ENCODE data around the gene DIS3L. TPM values are rescaled to one million over a fixed set of nuclear protein-coding genes. Genes with fewer than 3 reads are reported as not detected.
"Not testable (repeated sequence)": the region's sequence is repeated elsewhere in the genome, so short reads cannot be mapped to it uniquely, and the experiment has no call there.

DIS3L gene
- total RNA-seq (28.5 TPM), polyA plus RNA-seq (ENCODE audit: insufficient read depth, low read depth, low replicate concordance) (10.6 TPM)
- long read RNA-seq, donor 1, result 0 reads
- long read RNA-seq, donor 2, partial matches to known transcripts, result 0 of 2 reads
- long read RNA-seq, donor 2, other reads (novel, unspliced or antisense), result 0 of 2 reads
- long read RNA-seq, donor 3, partial matches to known transcripts, result 6 of 8 reads
- long read RNA-seq, donor 3, other reads (novel, unspliced or antisense), result 0 of 8 reads
- long read RNA-seq, donor 4, transcript DIS3L-202 (17 exons, 3,647 nt), result major isoform, 5 of 17 reads
- long read RNA-seq, donor 4, partial matches to known transcripts, result 12 of 17 reads
- long read RNA-seq, donor 4, other reads (novel, unspliced or antisense), result 0 of 17 reads
- long read RNA-seq, donor 5, result 0 reads
- long read RNA-seq, donor 6, partial matches to known transcripts, result 0 of 1 reads
- long read RNA-seq, donor 6, other reads (novel, unspliced or antisense), result 0 of 1 reads
- long read RNA-seq, donor 7, transcript DIS3L-202 (17 exons, 3,647 nt), result major isoform, 10 of 23 reads
- long read RNA-seq, donor 7, partial matches to known transcripts, result 0 of 23 reads
- long read RNA-seq, donor 7, other reads (novel, unspliced or antisense), result 13 of 23 reads
- long read RNA-seq, donor 8, partial matches to known transcripts, result 0 of 2 reads
- long read RNA-seq, donor 8, other reads (novel, unspliced or antisense), result 0 of 2 reads
- long read RNA-seq, donor 9, result 0 reads
- long read RNA-seq, donor 10, partial matches to known transcripts, result 14 of 15 reads
- long read RNA-seq, donor 10, other reads (novel, unspliced or antisense), result 0 of 15 reads

DNA sequence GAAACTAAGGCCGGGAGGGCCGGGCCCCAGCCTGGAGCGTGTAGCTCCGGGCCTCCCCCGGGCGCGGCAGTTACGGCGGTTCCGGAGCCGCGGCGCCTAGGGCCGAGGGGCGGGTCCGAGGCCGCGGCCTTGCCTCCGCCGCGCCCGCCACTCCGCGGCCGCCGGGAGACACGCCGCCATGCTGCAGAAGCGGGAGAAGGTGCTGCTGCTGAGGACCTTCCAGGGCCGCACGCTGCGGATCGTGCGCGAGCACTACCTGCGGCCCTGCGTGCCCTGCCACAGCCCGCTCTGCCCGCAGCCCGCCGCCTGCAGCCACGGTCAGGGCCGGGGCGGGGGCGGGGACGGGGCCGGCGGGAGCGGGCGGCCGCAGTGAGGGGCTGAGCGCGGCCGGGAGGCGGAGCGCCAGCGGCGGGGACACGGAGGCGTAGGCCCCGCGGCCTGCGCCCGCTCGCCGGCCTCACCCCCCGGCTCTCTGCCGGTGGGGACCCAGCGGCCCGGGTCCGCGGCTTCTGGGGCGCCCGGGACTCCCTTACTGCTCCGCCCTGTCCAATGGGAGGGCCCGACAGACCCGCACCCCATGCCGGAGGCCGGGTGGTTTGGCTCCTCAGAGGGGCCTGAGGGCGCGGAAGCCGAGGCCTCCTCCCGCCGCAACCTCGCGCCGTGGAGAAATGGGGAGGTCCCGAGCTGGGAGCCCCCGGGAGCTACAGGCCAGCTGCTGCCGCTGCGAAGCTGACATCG is at the start of gene DIS3L:
Gene DIS3L (plus strand): TSS at position 150 of the 738 bp plus-strand sequence. CDS start 29 bp downstream, at position 179.
- no peaks in the 10 kb centered on the region for H3K9me3 ChIP-seq (ENCODE audit: control insufficient read depth in 2 of 3, insufficient read depth in 1 of 3, low read length in 3 of 3)
- peak within 1 kb of the TSS; percentile 64 to 77 (median 74) for H3K4me3 ChIP-seq (ENCODE audit: low read length in 3 of 3)
- peak within 1 kb of the TSS; percentile 34 to 86 (median 83) for H3K9ac ChIP-seq (ENCODE audit: low read length in 3 of 3)
- peak; percentile 66 to 85 (median 74) for DNase-seq
- H3K36me3 ChIP-seq (ENCODE audit: control insufficient read depth in 2 of 3, insufficient read depth in 3 of 3, low read length in 3 of 3), result peaks cover 0 to 3% (median 0%) of the 10 kb centered on the region in 3 donors
- peaks cover 0 to 16% (median 0%) of the 10 kb centered on the region in 3 donors for H3K4me1 ChIP-seq (ENCODE audit: control insufficient read depth in 2 of 3, insufficient read depth in 2 of 3, low read depth in 1 of 3, low read length in 3 of 3)
- TF ChIP-seq, protein P1, sequence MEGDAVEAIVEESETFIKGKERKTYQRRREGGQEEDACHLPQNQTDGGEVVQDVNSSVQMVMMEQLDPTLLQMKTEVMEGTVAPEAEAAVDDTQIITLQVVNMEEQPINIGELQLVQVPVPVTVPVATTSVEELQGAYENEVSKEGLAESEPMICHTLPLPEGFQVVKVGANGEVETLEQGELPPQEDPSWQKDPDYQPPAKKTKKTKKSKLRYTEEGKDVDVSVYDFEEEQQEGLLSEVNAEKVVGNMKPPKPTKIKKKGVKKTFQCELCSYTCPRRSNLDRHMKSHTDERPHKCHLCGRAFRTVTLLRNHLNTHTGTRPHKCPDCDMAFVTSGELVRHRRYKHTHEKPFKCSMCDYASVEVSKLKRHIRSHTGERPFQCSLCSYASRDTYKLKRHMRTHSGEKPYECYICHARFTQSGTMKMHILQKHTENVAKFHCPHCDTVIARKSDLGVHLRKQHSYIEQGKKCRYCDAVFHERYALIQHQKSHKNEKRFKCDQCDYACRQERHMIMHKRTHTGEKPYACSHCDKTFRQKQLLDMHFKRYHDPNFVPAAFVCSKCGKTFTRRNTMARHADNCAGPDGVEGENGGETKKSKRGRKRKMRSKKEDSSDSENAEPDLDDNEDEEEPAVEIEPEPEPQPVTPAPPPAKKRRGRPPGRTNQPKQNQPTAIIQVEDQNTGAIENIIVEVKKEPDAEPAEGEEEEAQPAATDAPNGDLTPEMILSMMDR (IDR thresholded peaks at IDR 0.05; ENCODE audit: borderline replicate concordance, extremely low read depth, insufficient read depth), result no peak
- no peaks in the 10 kb centered on the region for H3K27me3 ChIP-seq (ENCODE audit: control insufficient read depth, insufficient read depth, low read length)
- intact Hi-C loops (cut with DNase I), result no loop called here
- peak within 1 kb of the TSS; percentile 73 to 85 for H3K27ac ChIP-seq (ENCODE audit: low read depth in 2 of 2, low read length in 2 of 2)
- no peak for FAIRE-seq

DNA sequence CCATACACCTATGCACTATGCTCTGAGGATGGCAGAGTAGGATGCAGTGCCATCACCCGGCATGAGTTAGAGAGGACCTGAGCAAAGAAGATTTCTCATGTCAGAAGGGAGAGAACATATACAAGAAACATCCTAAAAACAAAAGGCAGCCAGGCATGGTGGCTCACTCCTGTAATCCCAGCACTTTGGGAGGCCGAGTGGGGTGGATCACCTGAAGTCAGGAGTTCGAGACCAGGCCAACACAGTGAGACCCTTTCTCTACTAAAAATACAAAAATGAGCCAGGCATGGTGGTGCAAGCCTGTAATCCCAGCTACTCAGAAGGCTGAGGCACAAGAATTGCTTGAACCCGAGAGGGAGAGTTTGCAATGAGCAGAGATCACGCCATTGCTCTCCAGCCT is 47.5 kb upstream of the DIS3L start:
- DNase-seq; H3K36me3 ChIP-seq (ENCODE audit: control insufficient read depth in 2 of 3, insufficient read depth in 3 of 3, low read length in 3 of 3); FAIRE-seq; intact Hi-C loops (cut with DNase I); H3K27ac ChIP-seq (ENCODE audit: low read depth in 2 of 2, low read length in 2 of 2); H3K9ac ChIP-seq (ENCODE audit: low read length in 3 of 3); H3K4me3 ChIP-seq (ENCODE audit: low read length in 3 of 3); H3K27me3 ChIP-seq (ENCODE audit: control insufficient read depth, insufficient read depth, low read length); H3K9me3 ChIP-seq (ENCODE audit: control insufficient read depth in 2 of 3, insufficient read depth in 1 of 3, low read length in 3 of 3); H3K4me1 ChIP-seq (ENCODE audit: control insufficient read depth in 2 of 3, insufficient read depth in 2 of 3, low read depth in 1 of 3, low read length in 3 of 3): not testable (repeated sequence)

DNA sequence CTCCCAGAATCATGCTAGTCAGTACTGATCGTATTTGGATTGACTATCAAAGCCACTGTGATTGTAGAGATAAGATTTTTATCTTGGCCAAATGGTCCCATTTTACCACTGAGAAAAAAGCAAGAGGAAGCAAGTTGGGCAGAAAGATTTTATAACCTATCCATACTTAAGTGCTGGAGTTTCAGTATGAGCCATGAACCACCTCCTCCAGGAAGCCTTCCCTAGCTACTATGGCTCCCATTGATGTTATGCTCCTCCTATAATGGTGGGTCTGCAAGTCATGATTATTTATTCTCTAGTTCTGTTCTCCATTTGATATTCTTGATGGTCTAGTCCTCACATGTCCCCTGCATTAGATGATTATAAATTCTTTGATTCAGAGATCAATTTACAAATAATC is 46.4 kb upstream of the DIS3L start:
- peaks cover 12% of the 10 kb centered on the region for H3K27me3 ChIP-seq (ENCODE audit: control insufficient read depth, insufficient read depth, low read length)
- H3K27ac ChIP-seq (ENCODE audit: low read depth in 2 of 2, low read length in 2 of 2), result no peak overlapping the region
- H3K4me1 ChIP-seq (ENCODE audit: control insufficient read depth in 2 of 3, insufficient read depth in 2 of 3, low read depth in 1 of 3, low read length in 3 of 3), result no peaks in the 10 kb centered on the region
- DNase-seq (no peak), FAIRE-seq (no peak)
- no peak overlapping the region for H3K4me3 ChIP-seq (ENCODE audit: low read length in 3 of 3)
- intact Hi-C loops (cut with DNase I), result no loop called here
- H3K9ac ChIP-seq (ENCODE audit: low read length in 3 of 3), result no peak overlapping the region
- no peaks in the 10 kb centered on the region for H3K9me3 ChIP-seq (ENCODE audit: control insufficient read depth in 2 of 3, insufficient read depth in 1 of 3, low read length in 3 of 3)
- TF ChIP-seq, protein P1 (IDR thresholded peaks at IDR 0.05; ENCODE audit: borderline replicate concordance, extremely low read depth, insufficient read depth), result no peak
- H3K36me3 ChIP-seq (ENCODE audit: control insufficient read depth in 2 of 3, insufficient read depth in 3 of 3, low read length in 3 of 3), result no peaks in the 10 kb centered on the region
